Measurements from ENCODE around the gene PORCN. TPM values are rescaled to one million over a fixed set of nuclear protein-coding genes. Genes with fewer than 3 reads are reported as not detected.

Gene PORCN
- total RNA-seq, 1 experiment from 2014 or later: 16.4 TPM

DNA sequence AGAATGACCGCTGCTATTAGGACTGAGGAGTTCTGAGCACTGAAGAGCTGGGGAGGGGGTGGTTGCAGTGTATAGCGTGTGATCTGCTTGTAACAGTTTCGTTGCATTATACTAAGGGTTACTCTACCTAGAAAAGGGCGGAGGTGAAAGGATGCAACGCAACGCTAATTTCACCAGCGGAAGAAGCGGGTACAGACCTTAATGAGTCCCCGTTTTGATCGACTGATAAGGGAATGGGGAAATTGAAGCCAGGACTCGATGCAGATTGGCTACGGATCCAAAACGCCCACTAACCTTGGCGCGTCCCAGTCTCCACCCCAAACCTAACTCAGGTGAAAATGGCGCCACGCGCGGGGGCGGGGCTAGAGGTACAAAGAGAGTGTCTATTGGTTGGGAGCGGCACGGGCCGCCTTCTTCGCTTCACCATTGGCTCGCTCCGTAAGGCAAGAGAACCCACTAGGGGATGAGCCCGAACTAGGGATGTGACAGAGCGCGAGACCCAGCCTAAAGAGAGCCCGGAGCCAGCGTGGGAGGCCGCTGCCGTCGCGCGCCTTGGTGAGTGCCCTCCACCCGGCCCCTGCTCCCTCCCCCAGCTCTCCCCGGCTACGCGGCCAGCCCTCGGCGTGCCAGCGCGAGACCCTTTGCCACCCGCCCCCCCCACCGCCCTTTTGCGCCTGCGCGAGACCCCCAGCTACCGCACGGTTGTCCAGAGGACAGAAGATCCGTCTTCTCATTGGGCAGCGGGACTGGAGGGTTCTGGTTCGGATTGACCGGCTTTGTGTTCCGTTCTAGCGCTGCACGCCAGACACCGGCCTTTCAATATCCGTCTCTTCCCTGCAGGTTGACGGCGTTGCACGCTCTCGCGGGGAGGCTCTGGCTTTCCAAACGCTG lies 12.8 kb downstream of the PORCN start, which contains the start of gene EBP (continued):
- TF ChIP-seq, protein P1, sequence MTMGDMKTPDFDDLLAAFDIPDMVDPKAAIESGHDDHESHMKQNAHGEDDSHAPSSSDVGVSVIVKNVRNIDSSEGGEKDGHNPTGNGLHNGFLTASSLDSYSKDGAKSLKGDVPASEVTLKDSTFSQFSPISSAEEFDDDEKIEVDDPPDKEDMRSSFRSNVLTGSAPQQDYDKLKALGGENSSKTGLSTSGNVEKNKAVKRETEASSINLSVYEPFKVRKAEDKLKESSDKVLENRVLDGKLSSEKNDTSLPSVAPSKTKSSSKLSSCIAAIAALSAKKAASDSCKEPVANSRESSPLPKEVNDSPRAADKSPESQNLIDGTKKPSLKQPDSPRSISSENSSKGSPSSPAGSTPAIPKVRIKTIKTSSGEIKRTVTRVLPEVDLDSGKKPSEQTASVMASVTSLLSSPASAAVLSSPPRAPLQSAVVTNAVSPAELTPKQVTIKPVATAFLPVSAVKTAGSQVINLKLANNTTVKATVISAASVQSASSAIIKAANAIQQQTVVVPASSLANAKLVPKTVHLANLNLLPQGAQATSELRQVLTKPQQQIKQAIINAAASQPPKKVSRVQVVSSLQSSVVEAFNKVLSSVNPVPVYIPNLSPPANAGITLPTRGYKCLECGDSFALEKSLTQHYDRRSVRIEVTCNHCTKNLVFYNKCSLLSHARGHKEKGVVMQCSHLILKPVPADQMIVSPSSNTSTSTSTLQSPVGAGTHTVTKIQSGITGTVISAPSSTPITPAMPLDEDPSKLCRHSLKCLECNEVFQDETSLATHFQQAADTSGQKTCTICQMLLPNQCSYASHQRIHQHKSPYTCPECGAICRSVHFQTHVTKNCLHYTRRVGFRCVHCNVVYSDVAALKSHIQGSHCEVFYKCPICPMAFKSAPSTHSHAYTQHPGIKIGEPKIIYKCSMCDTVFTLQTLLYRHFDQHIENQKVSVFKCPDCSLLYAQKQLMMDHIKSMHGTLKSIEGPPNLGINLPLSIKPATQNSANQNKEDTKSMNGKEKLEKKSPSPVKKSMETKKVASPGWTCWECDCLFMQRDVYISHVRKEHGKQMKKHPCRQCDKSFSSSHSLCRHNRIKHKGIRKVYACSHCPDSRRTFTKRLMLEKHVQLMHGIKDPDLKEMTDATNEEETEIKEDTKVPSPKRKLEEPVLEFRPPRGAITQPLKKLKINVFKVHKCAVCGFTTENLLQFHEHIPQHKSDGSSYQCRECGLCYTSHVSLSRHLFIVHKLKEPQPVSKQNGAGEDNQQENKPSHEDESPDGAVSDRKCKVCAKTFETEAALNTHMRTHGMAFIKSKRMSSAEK (CRISPR knock-in tag; IDR thresholded peaks at IDR 0.05; ENCODE audit: borderline replicate concordance): no peak
- TF ChIP-seq ETV6 (CRISPR knock-in tag; IDR thresholded peaks at IDR 0.05): 0 out of 2 replicates have a peak, but pooled peaks have one; percentile 16
- TF ChIP-seq, protein P2, sequence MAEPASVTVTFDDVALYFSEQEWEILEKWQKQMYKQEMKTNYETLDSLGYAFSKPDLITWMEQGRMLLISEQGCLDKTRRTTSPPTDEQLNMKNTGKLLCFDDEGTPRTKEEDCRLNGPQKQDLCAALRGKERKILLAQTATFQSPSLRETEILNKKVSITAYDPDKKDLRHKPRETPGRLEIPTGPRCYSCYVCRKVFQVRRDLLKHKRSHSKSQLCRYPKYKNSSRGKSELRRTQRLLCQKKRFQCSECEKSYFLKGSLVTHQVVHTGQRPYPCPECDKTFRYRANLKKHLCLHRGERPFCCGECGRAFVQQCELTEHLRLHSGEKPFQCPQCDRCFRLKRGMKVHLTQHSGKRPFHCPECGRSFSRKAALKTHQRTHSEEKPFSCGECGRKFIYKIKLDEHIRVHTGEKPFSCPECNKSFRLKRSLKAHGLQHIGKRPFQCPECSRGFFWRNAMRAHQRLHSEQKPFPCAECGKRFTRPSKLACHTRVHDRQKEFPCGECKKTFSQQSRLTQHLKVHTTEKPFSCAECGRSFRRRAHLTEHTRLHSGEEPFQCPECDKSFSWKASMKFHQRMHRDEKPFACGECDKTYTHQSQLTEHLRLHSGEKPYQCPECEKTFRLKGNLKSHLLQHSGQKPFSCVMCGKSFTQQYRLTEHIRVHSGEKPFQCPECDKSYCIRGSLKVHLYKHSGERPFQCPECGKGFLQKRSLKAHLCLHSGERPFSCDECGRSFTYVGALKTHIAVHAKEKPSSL (CRISPR knock-in tag; conservative IDR thresholded peaks at IDR 0.05): no peak
- no peak for TF ChIP-seq ZNF232 (CRISPR knock-in tag; IDR thresholded peaks at IDR 0.05)
- TF ChIP-seq FOXK1 (CRISPR knock-in tag; IDR thresholded peaks at IDR 0.05): 0 out of 2 replicates have a peak, but pooled peaks have one; percentile 20
- TF ChIP-seq, protein P3, sequence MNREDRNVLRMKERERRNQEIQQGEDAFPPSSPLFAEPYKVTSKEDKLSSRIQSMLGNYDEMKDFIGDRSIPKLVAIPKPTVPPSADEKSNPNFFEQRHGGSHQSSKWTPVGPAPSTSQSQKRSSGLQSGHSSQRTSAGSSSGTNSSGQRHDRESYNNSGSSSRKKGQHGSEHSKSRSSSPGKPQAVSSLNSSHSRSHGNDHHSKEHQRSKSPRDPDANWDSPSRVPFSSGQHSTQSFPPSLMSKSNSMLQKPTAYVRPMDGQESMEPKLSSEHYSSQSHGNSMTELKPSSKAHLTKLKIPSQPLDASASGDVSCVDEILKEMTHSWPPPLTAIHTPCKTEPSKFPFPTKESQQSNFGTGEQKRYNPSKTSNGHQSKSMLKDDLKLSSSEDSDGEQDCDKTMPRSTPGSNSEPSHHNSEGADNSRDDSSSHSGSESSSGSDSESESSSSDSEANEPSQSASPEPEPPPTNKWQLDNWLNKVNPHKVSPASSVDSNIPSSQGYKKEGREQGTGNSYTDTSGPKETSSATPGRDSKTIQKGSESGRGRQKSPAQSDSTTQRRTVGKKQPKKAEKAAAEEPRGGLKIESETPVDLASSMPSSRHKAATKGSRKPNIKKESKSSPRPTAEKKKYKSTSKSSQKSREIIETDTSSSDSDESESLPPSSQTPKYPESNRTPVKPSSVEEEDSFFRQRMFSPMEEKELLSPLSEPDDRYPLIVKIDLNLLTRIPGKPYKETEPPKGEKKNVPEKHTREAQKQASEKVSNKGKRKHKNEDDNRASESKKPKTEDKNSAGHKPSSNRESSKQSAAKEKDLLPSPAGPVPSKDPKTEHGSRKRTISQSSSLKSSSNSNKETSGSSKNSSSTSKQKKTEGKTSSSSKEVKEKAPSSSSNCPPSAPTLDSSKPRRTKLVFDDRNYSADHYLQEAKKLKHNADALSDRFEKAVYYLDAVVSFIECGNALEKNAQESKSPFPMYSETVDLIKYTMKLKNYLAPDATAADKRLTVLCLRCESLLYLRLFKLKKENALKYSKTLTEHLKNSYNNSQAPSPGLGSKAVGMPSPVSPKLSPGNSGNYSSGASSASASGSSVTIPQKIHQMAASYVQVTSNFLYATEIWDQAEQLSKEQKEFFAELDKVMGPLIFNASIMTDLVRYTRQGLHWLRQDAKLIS (CRISPR knock-in tag; IDR thresholded peaks at IDR 0.05; ENCODE audit: borderline replicate concordance): no peak
- no peak for TF ChIP-seq GABPB1 (CRISPR knock-in tag; IDR thresholded peaks at IDR 0.05)
- TF ChIP-seq ZNF263 (CRISPR knock-in tag; IDR thresholded peaks at IDR 0.05; ENCODE audit: low read depth): no peak
- no peak for TF ChIP-seq GTF2I (CRISPR knock-in tag; conservative IDR thresholded peaks at IDR 0.05)
- TF ChIP-seq, protein P4, sequence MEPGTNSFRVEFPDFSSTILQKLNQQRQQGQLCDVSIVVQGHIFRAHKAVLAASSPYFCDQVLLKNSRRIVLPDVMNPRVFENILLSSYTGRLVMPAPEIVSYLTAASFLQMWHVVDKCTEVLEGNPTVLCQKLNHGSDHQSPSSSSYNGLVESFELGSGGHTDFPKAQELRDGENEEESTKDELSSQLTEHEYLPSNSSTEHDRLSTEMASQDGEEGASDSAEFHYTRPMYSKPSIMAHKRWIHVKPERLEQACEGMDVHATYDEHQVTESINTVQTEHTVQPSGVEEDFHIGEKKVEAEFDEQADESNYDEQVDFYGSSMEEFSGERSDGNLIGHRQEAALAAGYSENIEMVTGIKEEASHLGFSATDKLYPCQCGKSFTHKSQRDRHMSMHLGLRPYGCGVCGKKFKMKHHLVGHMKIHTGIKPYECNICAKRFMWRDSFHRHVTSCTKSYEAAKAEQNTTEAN (CRISPR knock-in tag; IDR thresholded peaks at IDR 0.05): no peak
- TF ChIP-seq, protein P5, sequence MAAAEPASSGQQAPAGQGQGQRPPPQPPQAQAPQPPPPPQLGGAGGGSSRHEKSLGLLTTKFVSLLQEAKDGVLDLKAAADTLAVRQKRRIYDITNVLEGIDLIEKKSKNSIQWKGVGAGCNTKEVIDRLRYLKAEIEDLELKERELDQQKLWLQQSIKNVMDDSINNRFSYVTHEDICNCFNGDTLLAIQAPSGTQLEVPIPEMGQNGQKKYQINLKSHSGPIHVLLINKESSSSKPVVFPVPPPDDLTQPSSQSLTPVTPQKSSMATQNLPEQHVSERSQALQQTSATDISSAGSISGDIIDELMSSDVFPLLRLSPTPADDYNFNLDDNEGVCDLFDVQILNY (CRISPR knock-in tag; IDR thresholded peaks at IDR 0.05): no peak
- peak; percentile 19; the same call in 1 of the 2 replicates for TF ChIP-seq FOXP1 (CRISPR knock-in tag; IDR thresholded peaks at IDR 0.05; ENCODE audit: borderline replicate concordance)
- TF ChIP-seq, protein P6, sequence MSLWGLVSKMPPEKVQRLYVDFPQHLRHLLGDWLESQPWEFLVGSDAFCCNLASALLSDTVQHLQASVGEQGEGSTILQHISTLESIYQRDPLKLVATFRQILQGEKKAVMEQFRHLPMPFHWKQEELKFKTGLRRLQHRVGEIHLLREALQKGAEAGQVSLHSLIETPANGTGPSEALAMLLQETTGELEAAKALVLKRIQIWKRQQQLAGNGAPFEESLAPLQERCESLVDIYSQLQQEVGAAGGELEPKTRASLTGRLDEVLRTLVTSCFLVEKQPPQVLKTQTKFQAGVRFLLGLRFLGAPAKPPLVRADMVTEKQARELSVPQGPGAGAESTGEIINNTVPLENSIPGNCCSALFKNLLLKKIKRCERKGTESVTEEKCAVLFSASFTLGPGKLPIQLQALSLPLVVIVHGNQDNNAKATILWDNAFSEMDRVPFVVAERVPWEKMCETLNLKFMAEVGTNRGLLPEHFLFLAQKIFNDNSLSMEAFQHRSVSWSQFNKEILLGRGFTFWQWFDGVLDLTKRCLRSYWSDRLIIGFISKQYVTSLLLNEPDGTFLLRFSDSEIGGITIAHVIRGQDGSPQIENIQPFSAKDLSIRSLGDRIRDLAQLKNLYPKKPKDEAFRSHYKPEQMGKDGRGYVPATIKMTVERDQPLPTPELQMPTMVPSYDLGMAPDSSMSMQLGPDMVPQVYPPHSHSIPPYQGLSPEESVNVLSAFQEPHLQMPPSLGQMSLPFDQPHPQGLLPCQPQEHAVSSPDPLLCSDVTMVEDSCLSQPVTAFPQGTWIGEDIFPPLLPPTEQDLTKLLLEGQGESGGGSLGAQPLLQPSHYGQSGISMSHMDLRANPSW (CRISPR knock-in tag; conservative IDR thresholded peaks at IDR 0.05; ENCODE audit: low read depth): no peak
- TF ChIP-seq, protein P7, sequence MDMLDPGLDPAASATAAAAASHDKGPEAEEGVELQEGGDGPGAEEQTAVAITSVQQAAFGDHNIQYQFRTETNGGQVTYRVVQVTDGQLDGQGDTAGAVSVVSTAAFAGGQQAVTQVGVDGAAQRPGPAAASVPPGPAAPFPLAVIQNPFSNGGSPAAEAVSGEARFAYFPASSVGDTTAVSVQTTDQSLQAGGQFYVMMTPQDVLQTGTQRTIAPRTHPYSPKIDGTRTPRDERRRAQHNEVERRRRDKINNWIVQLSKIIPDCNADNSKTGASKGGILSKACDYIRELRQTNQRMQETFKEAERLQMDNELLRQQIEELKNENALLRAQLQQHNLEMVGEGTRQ (CRISPR knock-in tag; IDR thresholded peaks at IDR 0.05): peak; percentile 78
- no peak for TF ChIP-seq NFATC4 (CRISPR knock-in tag; IDR thresholded peaks at IDR 0.05)
- no peak for TF ChIP-seq PRRX2 (CRISPR knock-in tag; IDR thresholded peaks at IDR 0.05)

All from WTC11 (cell line).